Measurements from ENCODE around the gene PLA2G2C. TPM values are rescaled to one million over a fixed set of nuclear protein-coding genes. Genes with fewer than 3 reads are reported as not detected.
"Not testable (repeated sequence)": the region's sequence is repeated elsewhere in the genome, so short reads cannot be mapped to it uniquely, and the experiment has no call there.

PLA2G2C gene
- total RNA-seq, 2 experiments from 2014 or later, result not detected

DNA sequence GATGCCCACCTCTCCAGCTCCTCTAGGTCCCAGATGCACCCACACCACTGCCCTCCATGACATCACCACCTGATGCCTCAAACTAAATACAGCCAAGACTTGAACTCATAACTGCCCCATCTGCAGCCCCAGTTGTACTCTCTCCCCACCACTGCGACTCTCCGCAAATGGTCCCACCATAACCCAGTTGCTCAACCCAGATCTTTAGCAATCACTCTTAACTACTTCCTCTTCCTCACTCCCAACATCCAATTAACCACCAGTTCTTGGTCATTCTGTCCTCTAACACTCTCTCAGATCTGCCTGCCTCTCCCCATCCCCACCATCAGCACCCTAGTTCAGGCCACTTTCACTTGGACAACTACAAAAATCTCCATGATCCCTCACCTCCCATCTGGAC, 36.8 kb upstream of the PLA2G2C start:
- Mint-ChIP-seq H3K4me1 (ENCODE audit: low read depth) (no peaks in the 10 kb centered on the region), H3K4me3 (no peak overlapping the region), H3K27ac (no peak overlapping the region), H3K27me3 (peaks cover 59% of the 10 kb centered on the region), H3K36me3 (ENCODE audit: low read depth) (no peaks in the 10 kb centered on the region), H3K9me3 (no peaks in the 10 kb centered on the region)
- H3K4me3 ChIP-seq (ENCODE audit: low read length), result no peak overlapping the region
- CTCF ChIA-PET, result no interaction called here
- TF ChIP-seq, protein P1, sequence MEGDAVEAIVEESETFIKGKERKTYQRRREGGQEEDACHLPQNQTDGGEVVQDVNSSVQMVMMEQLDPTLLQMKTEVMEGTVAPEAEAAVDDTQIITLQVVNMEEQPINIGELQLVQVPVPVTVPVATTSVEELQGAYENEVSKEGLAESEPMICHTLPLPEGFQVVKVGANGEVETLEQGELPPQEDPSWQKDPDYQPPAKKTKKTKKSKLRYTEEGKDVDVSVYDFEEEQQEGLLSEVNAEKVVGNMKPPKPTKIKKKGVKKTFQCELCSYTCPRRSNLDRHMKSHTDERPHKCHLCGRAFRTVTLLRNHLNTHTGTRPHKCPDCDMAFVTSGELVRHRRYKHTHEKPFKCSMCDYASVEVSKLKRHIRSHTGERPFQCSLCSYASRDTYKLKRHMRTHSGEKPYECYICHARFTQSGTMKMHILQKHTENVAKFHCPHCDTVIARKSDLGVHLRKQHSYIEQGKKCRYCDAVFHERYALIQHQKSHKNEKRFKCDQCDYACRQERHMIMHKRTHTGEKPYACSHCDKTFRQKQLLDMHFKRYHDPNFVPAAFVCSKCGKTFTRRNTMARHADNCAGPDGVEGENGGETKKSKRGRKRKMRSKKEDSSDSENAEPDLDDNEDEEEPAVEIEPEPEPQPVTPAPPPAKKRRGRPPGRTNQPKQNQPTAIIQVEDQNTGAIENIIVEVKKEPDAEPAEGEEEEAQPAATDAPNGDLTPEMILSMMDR (IDR thresholded peaks at IDR 0.05), result no peak
- no peak for ATAC-seq (ENCODE audit: poor library complexity)
- no peak for DNase-seq
- H3K4me1 ChIP-seq (ENCODE audit: insufficient read depth, low read length), result no peaks in the 10 kb centered on the region
- H3K27ac ChIP-seq (ENCODE audit: low read depth in 1 of 2, low read length in 2 of 2), result no peak overlapping the region
- H3K36me3 ChIP-seq (ENCODE audit: insufficient read depth, low read length), result no peaks in the 10 kb centered on the region
- intact Hi-C loops (cut with DNase I, micrococcal nuclease), result no loop called here
- H3K9me3 ChIP-seq (ENCODE audit: control insufficient read depth in 1 of 2, insufficient read depth in 1 of 2, low read length in 2 of 2), result no peaks in the 10 kb centered on the region
- POLR2A ChIA-PET, result no interaction called here
- H3K27me3 ChIP-seq (ENCODE audit: control insufficient read depth in 1 of 2, insufficient read depth in 2 of 2, low read length in 2 of 2), result peaks cover 20 to 24% of the 10 kb centered on the region in 2 experiments

GRCh38 chr1:20220036-20220435, 33.7 kb upstream of the PLA2G2C start:
- CTCF ChIA-PET, result no interaction called here
- TF ChIP-seq, protein P1 (IDR thresholded peaks at IDR 0.05), result no peak
- intact Hi-C loops (cut with DNase I, micrococcal nuclease), result no loop called here

DNA sequence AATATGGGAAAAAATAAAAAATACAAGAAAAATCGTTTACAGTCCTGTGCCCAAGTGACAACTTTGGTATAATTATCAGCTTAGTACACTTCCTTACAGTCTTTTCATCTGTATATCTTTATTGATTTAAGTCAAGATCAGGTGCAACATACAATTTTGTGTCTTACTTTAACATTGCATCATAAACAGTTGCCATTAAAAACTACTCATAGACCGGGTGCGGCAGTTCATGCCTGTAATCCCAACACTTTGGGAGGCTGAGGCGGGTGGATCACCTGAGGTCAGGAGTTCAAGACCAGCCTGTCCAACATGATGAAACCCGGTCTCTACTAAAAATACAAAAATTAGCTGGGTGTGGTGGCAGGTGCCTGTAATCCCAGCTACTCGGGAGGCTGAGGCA, 32.7 kb upstream of the PLA2G2C start:
- peaks cover 18 to 33% of the 10 kb centered on the region in 2 experiments for H3K27me3 ChIP-seq (ENCODE audit: control insufficient read depth in 1 of 2, insufficient read depth in 2 of 2, low read length in 2 of 2)
- H3K27me3 Mint-ChIP-seq, result peaks cover 52% of the 10 kb centered on the region
- H3K4me1 ChIP-seq (ENCODE audit: insufficient read depth, low read length); H3K4me3 ChIP-seq (ENCODE audit: low read length); H3K9me3 ChIP-seq (ENCODE audit: control insufficient read depth in 1 of 2, insufficient read depth in 1 of 2, low read length in 2 of 2); H3K36me3 ChIP-seq (ENCODE audit: insufficient read depth, low read length); H3K9me3 Mint-ChIP-seq; ATAC-seq (ENCODE audit: poor library complexity); H3K27ac Mint-ChIP-seq; POLR2A ChIA-PET; CTCF ChIA-PET; H3K36me3 Mint-ChIP-seq (ENCODE audit: low read depth); H3K4me1 Mint-ChIP-seq (ENCODE audit: low read depth); H3K27ac ChIP-seq (ENCODE audit: low read depth in 1 of 2, low read length in 2 of 2); DNase-seq; H3K4me3 Mint-ChIP-seq: not testable (repeated sequence)
- intact Hi-C loops (cut with DNase I, micrococcal nuclease), result loop anchor here in 1 of 2 experiments (10.0 kb wide), 1 partner anchor 426 kb away; no protein-coding TSS in a partner anchor

More at GRCh38 chr1:20220036-20220435, 33.7 kb upstream of the PLA2G2C start:
- no peak overlapping the region for H3K27ac Mint-ChIP-seq
- H3K4me3 Mint-ChIP-seq, result no peak overlapping the region
- ATAC-seq (ENCODE audit: poor library complexity), result no peak
- DNase-seq, result no peak
- H3K4me1 Mint-ChIP-seq (ENCODE audit: low read depth), result no peaks in the 10 kb centered on the region
- POLR2A ChIA-PET, result no interaction called here
- H3K27ac ChIP-seq (ENCODE audit: low read depth in 1 of 2, low read length in 2 of 2), result no peak overlapping the region
- no peaks in the 10 kb centered on the region for H3K36me3 Mint-ChIP-seq (ENCODE audit: low read depth)
- peaks cover 17 to 30% of the 10 kb centered on the region in 2 experiments for H3K27me3 ChIP-seq (ENCODE audit: control insufficient read depth in 1 of 2, insufficient read depth in 2 of 2, low read length in 2 of 2)
- no peaks in the 10 kb centered on the region for H3K36me3 ChIP-seq (ENCODE audit: insufficient read depth, low read length)
- H3K9me3 Mint-ChIP-seq, result no peaks in the 10 kb centered on the region
- no peaks in the 10 kb centered on the region for H3K4me1 ChIP-seq (ENCODE audit: insufficient read depth, low read length)
- H3K27me3 Mint-ChIP-seq, result peaks cover 53% of the 10 kb centered on the region
- no peaks in the 10 kb centered on the region for H3K9me3 ChIP-seq (ENCODE audit: control insufficient read depth in 1 of 2, insufficient read depth in 1 of 2, low read length in 2 of 2)
- H3K4me3 ChIP-seq (ENCODE audit: low read length), result no peak overlapping the region

DNA sequence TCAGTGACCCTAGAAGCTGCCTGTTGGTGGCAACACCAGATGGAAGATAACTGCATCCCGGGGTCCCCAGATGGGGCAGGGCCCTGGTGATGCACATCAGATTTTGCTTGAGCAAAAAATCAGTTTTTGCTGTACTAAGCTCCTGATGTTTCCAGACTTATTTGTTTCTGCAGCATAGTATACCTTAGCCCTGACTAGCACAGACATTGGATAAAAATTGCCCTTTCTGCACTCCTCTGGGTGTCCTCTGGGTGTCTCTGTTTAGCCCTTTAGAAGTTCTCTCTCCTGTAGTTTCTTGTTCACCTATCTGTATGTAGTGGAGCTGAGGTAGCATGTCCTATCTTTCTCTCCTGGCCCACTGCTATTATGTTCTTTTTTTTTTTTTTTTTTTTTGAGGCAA, 30.3 kb upstream of the PLA2G2C start:
- Mint-ChIP-seq H3K27ac (no peak overlapping the region), H3K36me3 (ENCODE audit: low read depth) (no peaks in the 10 kb centered on the region), H3K27me3 (peaks cover 49% of the 10 kb centered on the region), H3K4me1 (ENCODE audit: low read depth) (no peaks in the 10 kb centered on the region), H3K4me3 (no peak overlapping the region), H3K9me3 (no peaks in the 10 kb centered on the region)
- TF ChIP-seq, protein P1 (IDR thresholded peaks at IDR 0.05), result no peak
- CTCF ChIA-PET, result no interaction called here
- H3K27me3 ChIP-seq (ENCODE audit: control insufficient read depth in 1 of 2, insufficient read depth in 2 of 2, low read length in 2 of 2), result peaks cover 12 to 18% of the 10 kb centered on the region in 2 experiments
- ATAC-seq (ENCODE audit: poor library complexity), result no peak
- no peak overlapping the region for H3K27ac ChIP-seq (ENCODE audit: low read depth in 1 of 2, low read length in 2 of 2)
- POLR2A ChIA-PET, result no interaction called here
- peaks cover 13% of the 10 kb centered on the region for H3K4me1 ChIP-seq (ENCODE audit: insufficient read depth, low read length)
- peak in 3 of 14 experiments; percentile 16 to 34 (median 29) for DNase-seq
- no peaks in the 10 kb centered on the region for H3K9me3 ChIP-seq (ENCODE audit: control insufficient read depth in 1 of 2, insufficient read depth in 1 of 2, low read length in 2 of 2)
- intact Hi-C loops (cut with DNase I, micrococcal nuclease), result loop anchor here in 1 of 2 experiments (10.0 kb wide), 1 partner anchor 428 kb away; no protein-coding TSS in a partner anchor
- H3K36me3 ChIP-seq (ENCODE audit: insufficient read depth, low read length), result no peaks in the 10 kb centered on the region
- H3K4me3 ChIP-seq (ENCODE audit: low read length), result no peak overlapping the region
